ENCODE measurements around the gene CTXND1. TPM values are rescaled to one million over a fixed set of nuclear protein-coding genes. Genes with fewer than 3 reads are reported as not detected.
A peak's percentile ranks its signal among the peaks of the same experiment; 100 is the strongest.

Gene CTXND1
- total RNA-seq, 2 donors from 2014 or later = not detected

DNA sequence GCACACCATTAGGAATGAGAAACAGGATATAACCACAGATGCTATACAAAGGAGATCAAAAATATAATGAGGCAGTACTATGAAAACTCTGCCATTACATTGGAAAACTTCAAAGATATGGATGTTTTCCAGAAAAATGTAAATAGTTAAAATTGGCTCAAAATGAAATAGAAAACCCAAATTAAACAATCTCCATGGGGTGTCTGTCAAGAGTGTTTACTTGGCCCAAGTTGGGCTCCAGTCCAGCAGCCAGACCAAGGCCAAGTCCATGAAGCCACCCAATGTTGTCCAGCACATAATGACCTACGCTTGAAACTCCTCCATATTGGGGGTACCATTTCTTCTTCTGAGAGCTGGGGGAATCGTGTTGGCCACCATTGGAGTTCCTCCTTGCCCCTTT lies 37.1 kb downstream of the CTXND1 start:
- peaks cover 7% of the 10 kb centered on the region for H3K36me3 Mint-ChIP-seq (ENCODE audit: low read depth)
- DNase-seq = no peak
- H3K4me3 Mint-ChIP-seq = no peak overlapping the region
- ATAC-seq = no peak
- no peaks in the 10 kb centered on the region for H3K9me3 ChIP-seq (ENCODE audit: control insufficient read depth, low read length, poor library complexity, severe bottlenecking)
- H3K27ac Mint-ChIP-seq = no peak overlapping the region
- no peaks in the 10 kb centered on the region for H3K4me1 Mint-ChIP-seq
- peaks cover 31% of the 10 kb centered on the region for H3K27me3 Mint-ChIP-seq

DNA sequence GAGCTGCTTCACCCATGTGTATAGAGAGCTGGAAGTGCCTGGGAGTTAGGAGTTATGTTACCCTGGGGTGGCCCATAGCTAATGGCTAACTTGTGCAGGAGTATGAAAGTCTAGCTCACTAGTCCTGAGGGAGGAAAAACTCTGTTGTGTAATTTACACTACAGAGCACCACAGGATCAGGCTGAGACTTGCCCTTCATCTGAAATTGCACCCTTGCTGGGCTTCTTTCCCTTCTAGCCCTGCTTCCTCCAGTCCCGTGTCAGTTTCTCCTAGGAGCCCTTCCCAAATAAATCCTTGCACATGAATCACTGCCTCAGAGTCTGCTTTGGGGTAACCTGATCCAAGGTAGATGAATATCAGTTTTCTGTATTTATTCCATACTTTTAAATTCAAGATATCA lies 40.0 kb downstream of the CTXND1 start:
- DNase-seq = no peak
- Mint-ChIP-seq H3K4me3 (no peak overlapping the region), H3K27ac (no peak overlapping the region), H3K36me3 (ENCODE audit: low read depth) (peaks cover 11% of the 10 kb centered on the region), H3K4me1 (no peaks in the 10 kb centered on the region), H3K27me3 (peaks cover 57% of the 10 kb centered on the region)
- H3K9me3 ChIP-seq (ENCODE audit: control insufficient read depth, low read length, poor library complexity, severe bottlenecking) = no peaks in the 10 kb centered on the region
- ATAC-seq = no peak

DNA sequence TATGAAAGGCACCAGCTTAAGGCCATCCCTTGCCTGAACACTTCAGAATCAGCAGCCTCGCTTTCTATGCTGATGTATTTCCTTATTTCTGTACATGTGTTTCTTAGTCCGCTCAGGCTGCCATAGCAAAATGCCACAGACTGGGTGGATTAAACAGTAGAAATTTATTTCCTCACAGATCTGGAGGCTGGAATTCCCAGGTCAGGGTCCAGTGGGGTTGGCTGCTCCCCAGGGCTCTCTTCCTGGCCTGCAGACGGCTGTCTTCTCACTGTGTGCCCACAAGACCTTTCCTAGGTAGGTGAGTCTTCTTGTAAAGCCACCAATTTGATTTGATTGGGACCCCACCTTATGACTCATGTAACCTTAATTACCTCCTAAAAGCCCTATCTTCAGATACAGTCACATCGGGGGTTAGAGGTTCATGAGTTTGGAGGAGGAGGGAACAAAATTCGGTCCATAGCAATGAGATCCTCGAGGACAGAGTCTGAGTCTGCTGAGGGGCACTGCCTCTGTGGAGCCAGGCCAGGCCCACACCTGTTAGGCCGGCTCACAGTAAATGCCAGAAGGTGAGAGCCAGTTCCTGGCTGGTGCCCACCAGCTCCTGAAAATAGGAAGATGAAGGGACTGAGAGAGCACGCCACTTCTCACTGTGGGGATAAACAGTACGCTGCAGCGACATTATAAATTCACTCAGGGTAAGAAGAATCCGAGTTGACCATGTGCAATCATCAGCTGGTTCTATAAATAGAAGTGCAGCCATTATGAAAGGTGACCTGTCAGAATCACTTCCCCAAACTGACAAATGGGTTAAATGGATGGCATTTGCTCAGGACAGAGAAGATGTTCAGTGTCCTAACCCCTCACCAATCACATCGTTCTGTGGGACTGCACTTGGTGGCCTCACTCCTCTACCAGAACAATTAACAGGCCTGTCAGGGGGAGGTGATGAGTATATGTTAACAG lies 41.1 kb downstream of the CTXND1 start:
- H3K4me1 Mint-ChIP-seq = no peaks in the 10 kb centered on the region
- ATAC-seq (no peak), DNase-seq (no peak)
- H3K9me3 ChIP-seq (ENCODE audit: control insufficient read depth, low read length, poor library complexity, severe bottlenecking) = no peaks in the 10 kb centered on the region
- H3K4me3 Mint-ChIP-seq = peak overlapping the region; percentile 16
- H3K27me3 Mint-ChIP-seq = peaks cover 63% of the 10 kb centered on the region
- no peak overlapping the region for H3K27ac Mint-ChIP-seq
- peaks cover 12% of the 10 kb centered on the region for H3K36me3 Mint-ChIP-seq (ENCODE audit: low read depth)

DNA sequence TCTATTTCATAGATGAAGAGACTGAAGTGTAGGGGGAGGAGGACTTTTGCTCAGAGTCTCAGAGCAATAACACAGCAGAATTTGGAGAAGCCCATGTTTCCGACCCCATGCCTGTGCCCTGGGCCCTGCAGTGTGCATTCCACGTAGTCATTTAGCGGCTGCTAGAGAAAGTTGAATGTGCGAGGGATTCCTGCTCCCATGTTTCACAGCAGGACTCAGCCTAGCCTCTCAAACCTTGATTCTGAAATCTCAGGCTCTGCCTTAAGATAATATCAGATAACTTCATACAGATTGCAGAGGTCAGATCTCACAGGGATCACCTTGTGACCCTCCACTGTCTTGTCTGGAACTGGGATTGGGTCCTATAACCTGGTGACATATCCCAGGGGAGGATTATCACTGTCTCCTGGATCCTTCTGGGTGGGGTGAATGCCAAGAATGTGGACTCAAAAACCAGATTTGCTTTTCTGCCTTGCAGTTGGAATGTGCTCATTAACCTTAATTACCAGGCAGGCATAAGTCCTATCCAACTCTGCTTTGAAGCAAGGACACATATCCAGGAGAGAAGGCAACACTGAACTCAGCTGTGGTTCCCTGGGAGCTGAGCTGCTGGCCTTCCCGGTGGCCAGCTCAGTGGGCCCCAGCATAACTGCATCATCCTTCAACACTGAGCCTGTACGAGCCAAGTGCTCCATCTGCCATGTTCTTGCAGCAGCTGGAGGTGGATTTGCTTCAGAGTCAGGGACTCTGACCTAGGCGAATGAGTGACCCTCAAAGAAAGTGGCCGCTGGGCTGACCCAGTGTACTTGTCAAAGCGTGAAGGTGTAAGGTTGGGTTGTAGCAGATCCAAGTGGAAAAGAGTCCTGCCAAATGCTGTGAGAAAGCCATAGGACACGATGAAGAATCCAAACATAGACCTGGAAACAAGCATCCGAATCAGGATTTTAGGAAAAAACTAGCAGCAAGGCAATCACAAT lies 43.0 kb downstream of the CTXND1 start:
- Mint-ChIP-seq H3K27ac (no peak overlapping the region), H3K4me1 (peaks cover 2% of the 10 kb centered on the region), H3K4me3 (no peak overlapping the region), H3K36me3 (ENCODE audit: low read depth) (peaks cover 12% of the 10 kb centered on the region), H3K27me3 (peaks cover 70% of the 10 kb centered on the region)
- ATAC-seq (no peak), DNase-seq (no peak)
- H3K9me3 ChIP-seq (ENCODE audit: control insufficient read depth, low read length, poor library complexity, severe bottlenecking) = no peaks in the 10 kb centered on the region

DNA sequence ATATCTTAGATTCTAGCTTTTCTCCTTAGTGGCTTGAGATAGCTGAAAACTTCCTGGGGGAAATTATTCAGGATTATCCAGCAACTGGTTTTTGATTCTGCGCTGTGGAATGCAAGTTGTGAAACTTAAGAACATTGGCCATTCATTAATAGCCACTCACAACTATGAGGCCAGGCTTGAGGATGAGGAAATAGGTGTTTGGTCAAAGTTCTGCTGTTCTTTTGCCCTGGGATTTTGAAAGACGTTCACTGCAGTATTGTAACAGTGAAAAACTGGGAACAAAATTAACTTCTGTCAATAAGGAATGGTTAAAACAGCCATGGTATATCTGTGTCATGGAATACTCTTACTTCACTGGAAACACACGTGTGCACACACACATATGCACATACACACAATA lies 44.1 kb downstream of the CTXND1 start:
- H3K4me3 Mint-ChIP-seq = no peak overlapping the region
- peaks cover 7% of the 10 kb centered on the region for H3K36me3 Mint-ChIP-seq (ENCODE audit: low read depth)
- no peaks in the 10 kb centered on the region for H3K9me3 ChIP-seq (ENCODE audit: control insufficient read depth, low read length, poor library complexity, severe bottlenecking)
- ATAC-seq = no peak
- peaks cover 2% of the 10 kb centered on the region for H3K4me1 Mint-ChIP-seq
- no peak for DNase-seq
- H3K27me3 Mint-ChIP-seq = peaks cover 72% of the 10 kb centered on the region
- H3K27ac Mint-ChIP-seq = no peak overlapping the region

DNA sequence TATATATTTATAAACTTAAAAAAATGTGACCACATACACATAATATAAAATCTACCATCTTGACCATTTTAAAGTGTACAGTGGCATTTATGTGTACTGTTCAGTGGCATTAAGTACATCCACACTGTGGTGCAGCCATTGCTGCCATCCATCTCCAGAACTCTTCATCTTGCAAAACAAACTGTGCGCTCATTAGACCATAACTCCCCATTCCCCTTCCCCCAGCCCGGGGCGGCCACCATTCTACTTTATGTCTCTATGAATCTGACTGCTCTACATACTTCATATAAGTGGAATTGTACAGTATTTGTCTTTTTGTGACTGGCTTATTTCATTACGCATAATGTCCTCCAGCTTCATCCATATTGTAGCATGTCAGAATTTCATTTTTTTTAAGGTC lies 47.8 kb downstream of the CTXND1 start:
- H3K4me3 Mint-ChIP-seq = no peak overlapping the region

DNA sequence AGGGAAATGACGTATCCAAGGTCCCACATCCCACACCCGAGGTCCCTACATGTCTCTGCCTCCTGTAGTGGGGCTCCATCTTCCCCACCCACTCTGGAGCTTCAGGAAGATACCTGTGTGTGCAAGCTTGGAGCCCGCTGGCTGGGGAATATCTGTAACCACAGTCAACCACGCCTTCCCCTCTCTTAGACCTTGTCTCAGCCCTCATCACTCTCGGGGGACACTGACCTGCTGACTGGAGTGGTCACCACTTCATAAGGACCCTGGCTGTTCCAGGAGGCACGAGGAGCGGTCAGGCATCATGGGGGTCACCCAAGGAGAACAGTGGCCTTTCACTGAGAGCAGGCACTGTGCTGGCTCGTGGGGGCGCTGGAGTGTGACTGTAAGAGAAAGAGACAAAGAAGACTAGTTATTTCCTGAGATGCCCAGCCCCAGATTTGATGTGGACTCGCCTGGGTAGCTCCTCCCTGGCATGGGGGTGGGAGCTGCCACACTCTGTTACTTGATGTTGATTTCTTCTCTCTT lies 48.6 kb downstream of the CTXND1 start:
- Mint-ChIP-seq H3K4me1 (peaks cover 2% of the 10 kb centered on the region), H3K36me3 (ENCODE audit: low read depth) (peaks cover 7% of the 10 kb centered on the region), H3K4me3 (no peak overlapping the region), H3K27me3 (peaks cover 64% of the 10 kb centered on the region), H3K27ac (no peak overlapping the region)
- no peaks in the 10 kb centered on the region for H3K9me3 ChIP-seq (ENCODE audit: control insufficient read depth, low read length, poor library complexity, severe bottlenecking)
- ATAC-seq = no peak
- DNase-seq = no peak

More for the DNA sequence above, 47.8 kb downstream of the CTXND1 start:
- H3K4me1 Mint-ChIP-seq = peaks cover 2% of the 10 kb centered on the region
- no peak for DNase-seq
- H3K27me3 Mint-ChIP-seq = peaks cover 64% of the 10 kb centered on the region
- H3K9me3 ChIP-seq (ENCODE audit: control insufficient read depth, low read length, poor library complexity, severe bottlenecking) = no peaks in the 10 kb centered on the region
- H3K36me3 Mint-ChIP-seq (ENCODE audit: low read depth) = peaks cover 7% of the 10 kb centered on the region
- ATAC-seq = no peak
- H3K27ac Mint-ChIP-seq = no peak overlapping the region

DNA sequence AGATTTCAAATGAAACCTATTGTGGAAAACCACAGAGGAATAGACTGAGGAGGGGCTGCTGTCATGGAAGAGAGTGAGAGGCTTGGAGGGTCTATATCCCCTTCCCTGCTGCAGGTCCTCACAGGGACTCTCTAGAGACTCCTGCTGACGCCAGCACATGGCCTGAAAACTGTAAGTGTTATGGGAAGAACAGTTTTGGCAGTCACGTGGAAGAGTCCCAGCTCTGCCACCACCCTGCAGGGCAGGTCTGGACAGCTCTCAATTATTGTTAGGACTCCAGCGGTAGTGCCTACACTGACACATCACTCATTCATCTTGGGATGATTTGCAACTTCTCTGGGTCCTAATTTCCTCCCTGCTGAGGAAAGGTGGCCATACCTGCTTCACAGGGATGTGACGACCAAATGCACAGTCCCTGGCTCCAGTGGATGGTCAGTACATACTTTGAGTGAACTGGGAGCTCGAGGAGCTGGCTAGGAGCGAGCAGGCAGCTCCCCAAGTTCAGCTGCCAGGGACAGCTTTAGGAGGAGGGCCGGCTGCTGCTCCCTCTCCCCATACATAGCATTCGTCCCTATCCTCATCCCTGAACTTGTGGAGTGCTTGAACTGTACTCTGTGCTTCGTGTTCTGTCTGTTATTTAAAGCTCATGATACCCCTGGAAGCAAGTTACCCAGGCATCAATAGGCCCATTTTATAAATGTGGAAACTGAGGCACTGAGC lies 49.2 kb downstream of the CTXND1 start:
- H3K27me3 Mint-ChIP-seq = peaks cover 63% of the 10 kb centered on the region
- H3K27ac Mint-ChIP-seq = no peak overlapping the region
- H3K4me1 Mint-ChIP-seq = peaks cover 2% of the 10 kb centered on the region
- peaks cover 7% of the 10 kb centered on the region for H3K36me3 Mint-ChIP-seq (ENCODE audit: low read depth)
- no peak for DNase-seq
- H3K9me3 ChIP-seq (ENCODE audit: control insufficient read depth, low read length, poor library complexity, severe bottlenecking) = no peaks in the 10 kb centered on the region
- no peak for ATAC-seq
- H3K4me3 Mint-ChIP-seq = no peak overlapping the region

DNA sequence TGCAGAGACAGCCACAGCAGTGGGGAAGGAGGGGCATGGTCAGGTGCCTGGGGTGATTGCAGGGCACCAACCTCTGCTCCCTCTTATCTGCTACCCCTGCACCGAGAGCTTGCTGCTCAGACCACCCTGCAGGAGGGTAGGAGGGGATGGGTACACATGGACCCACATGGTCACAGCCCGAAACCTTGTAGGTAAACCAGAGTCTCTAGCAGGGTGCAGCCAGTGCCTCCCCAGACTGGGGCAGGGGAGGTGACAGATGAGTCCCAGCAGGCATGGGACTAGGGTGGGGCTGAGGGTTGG lies 50.0 kb downstream of the CTXND1 start:
- H3K27ac Mint-ChIP-seq = no peak overlapping the region
- ATAC-seq (no peak), DNase-seq (no peak)
- H3K4me1 Mint-ChIP-seq = peaks cover 2% of the 10 kb centered on the region
- peaks cover 4% of the 10 kb centered on the region for H3K36me3 Mint-ChIP-seq (ENCODE audit: low read depth)
- no peak overlapping the region for H3K4me3 Mint-ChIP-seq
- H3K9me3 ChIP-seq (ENCODE audit: control insufficient read depth, low read length, poor library complexity, severe bottlenecking) = no peaks in the 10 kb centered on the region
- peaks cover 54% of the 10 kb centered on the region for H3K27me3 Mint-ChIP-seq

DNA sequence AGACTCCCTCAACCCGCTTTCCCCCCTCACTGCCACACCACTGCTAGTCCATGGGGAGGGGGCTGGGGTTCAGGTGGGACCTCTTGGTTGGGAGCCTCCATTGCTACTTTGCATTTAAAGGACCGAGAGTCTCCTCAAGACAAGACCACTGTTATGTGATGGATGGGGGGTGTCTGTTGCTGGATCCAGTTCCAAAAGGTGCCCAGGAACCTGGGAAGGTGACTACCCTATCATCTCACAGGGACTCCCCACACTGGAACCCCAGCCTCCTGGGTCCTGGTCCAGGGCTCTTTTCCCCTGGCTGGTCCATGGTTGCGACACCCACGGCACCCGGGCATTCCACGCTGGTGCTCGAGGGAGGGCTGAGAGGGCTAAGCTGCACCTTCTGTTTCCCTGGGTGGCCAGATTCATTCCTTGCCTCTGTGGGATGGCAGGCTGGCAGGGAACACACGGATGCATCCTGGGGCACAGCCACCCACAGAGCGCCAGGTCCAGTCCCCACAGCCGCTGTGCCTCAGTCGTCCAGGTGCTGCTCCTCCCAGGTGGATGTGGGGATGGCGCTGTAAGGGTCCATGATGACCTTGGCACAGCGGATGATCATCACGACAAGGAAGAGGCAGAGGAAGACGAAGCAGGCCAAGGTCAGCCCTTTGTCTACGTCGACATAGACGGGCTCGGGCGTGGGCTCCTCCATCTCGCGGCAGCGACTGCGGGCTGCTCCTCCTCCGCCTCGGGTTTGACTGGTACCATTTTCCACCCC lies 50.6 kb downstream of the CTXND1 start:
- H3K36me3 Mint-ChIP-seq (ENCODE audit: low read depth) = peaks cover 3% of the 10 kb centered on the region
- H3K9me3 ChIP-seq (ENCODE audit: control insufficient read depth, low read length, poor library complexity, severe bottlenecking) = no peaks in the 10 kb centered on the region
- no peak overlapping the region for H3K4me3 Mint-ChIP-seq
- peaks cover 49% of the 10 kb centered on the region for H3K27me3 Mint-ChIP-seq
- ATAC-seq (no peak), DNase-seq (no peak)
- H3K4me1 Mint-ChIP-seq = peaks cover 2% of the 10 kb centered on the region
- no peak overlapping the region for H3K27ac Mint-ChIP-seq

DNA sequence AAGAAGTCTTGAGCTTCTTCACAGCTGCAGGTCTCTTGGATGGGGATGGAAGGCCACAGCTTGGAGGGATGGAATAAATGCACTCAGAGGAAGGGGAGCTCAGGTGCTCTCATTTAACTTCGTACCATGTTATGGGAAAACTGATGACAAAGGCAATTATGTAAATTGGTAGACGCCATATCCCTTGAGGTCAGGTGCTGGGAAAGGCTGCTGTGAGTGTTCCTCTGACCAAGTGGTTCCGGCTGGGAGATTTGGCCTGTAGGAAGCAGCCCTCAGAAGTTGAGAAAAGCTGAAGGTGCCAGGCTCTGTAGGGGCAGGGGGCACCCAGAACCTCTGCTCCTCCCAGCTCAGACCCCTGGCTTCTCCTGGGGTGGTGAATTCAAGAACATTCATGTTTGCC lies 52.1 kb downstream of the CTXND1 start:
- Mint-ChIP-seq H3K27ac (no peak overlapping the region), H3K27me3 (peaks cover 37% of the 10 kb centered on the region), H3K4me3 (no peak overlapping the region), H3K4me1 (peaks cover 2% of the 10 kb centered on the region), H3K36me3 (ENCODE audit: low read depth) (peaks cover 3% of the 10 kb centered on the region)
- ATAC-seq (no peak), DNase-seq (no peak)
- no peaks in the 10 kb centered on the region for H3K9me3 ChIP-seq (ENCODE audit: control insufficient read depth, low read length, poor library complexity, severe bottlenecking)

DNA sequence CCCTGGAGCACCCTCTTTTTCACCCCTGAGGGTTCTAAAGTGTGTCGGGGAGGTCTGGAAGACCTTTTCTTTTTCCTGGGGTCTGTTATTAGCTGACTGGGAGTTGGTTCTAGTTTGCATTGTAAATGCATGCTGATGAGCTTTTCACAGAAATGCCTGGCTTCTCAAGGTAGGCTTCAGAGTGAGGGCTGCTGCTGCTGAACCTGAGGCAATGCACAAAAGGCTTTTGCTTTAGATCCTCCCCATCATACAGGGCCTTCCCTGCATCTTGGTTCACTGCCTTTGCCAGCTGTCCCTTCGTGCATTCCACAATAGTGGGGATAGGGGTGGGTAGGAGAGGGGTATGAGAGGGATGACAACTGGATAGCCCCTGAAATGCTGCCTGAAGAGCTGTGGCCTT lies 52.6 kb downstream of the CTXND1 start:
- no peak overlapping the region for H3K4me3 Mint-ChIP-seq

More for the DNA sequence above, 52.6 kb downstream of the CTXND1 start:
- peaks cover 2% of the 10 kb centered on the region for H3K4me1 Mint-ChIP-seq
- no peaks in the 10 kb centered on the region for H3K9me3 ChIP-seq (ENCODE audit: control insufficient read depth, low read length, poor library complexity, severe bottlenecking)
- H3K36me3 Mint-ChIP-seq (ENCODE audit: low read depth) = peaks cover 3% of the 10 kb centered on the region
- ATAC-seq (no peak), DNase-seq (no peak)
- H3K27me3 Mint-ChIP-seq = peaks cover 37% of the 10 kb centered on the region
- H3K27ac Mint-ChIP-seq = no peak overlapping the region
